H9 (cell line): ENCODE results near the gene GJB6. TPM values are rescaled to one million over a fixed set of nuclear protein-coding genes. Genes with fewer than 3 reads are reported as not detected.

ENCODE experiments used
- DNase-seq: peaks from one replicate; pipeline ENCODE4 v3.0.0-alpha.2; 2017
- H2AFZ ChIP-seq: one replicate; pipeline ENCODE4 v1.6.1; 2013; ENCODE audit warnings: mild to moderate bottlenecking, low read length, control low read depth, moderate library complexity
- H2AK5ac ChIP-seq: 2 replicates; pipeline ENCODE4 v1.6.1; 2013; ENCODE audit warnings: low read length, control low read depth, mixed read lengths; ENCODE audit not compliant: insufficient read length
- H2BK120ac ChIP-seq: one replicate; pipeline ENCODE4 v1.6.1; 2013; ENCODE audit warnings: low read depth, mild to moderate bottlenecking, low read length, control low read depth, inconsistent platforms; ENCODE audit not compliant: poor library complexity, severe bottlenecking
- H2BK12ac ChIP-seq: 2 replicates; pipeline ENCODE4 v1.6.1; 2013; ENCODE audit warnings: low read length, control low read depth, mixed read lengths, low read depth; ENCODE audit not compliant: insufficient read length
- H2BK15ac ChIP-seq: 2 replicates; pipeline ENCODE4 v1.6.1; 2013; ENCODE audit warnings: low read depth, low read length, control low read depth
- H2BK20ac ChIP-seq: one replicate; pipeline ENCODE4 v1.6.1; 2013; ENCODE audit warnings: low read depth, mild to moderate bottlenecking, low read length, control low read depth, inconsistent platforms; ENCODE audit not compliant: poor library complexity, severe bottlenecking
- H2BK5ac ChIP-seq: 2 replicates; pipeline ENCODE4 v1.6.1; 2013; ENCODE audit warnings: low read length, control low read depth, mixed read lengths; ENCODE audit not compliant: insufficient read length
- H3K14ac ChIP-seq: 2 replicates; pipeline ENCODE4 v1.6.1; 2013; ENCODE audit warnings: low read length, control low read depth; ENCODE audit not compliant: insufficient read depth
- H3K18ac ChIP-seq: 2 replicates; pipeline ENCODE4 v1.6.1; 2013; ENCODE audit warnings: low read depth, mild to moderate bottlenecking, mixed read lengths, low read length, control low read depth; ENCODE audit not compliant: insufficient read length
- H3K23ac ChIP-seq: 2 replicates; pipeline ENCODE4 v1.6.1; 2013; ENCODE audit warnings: low read length, control low read depth, mixed read lengths, low read depth; ENCODE audit not compliant: insufficient read length
- H3K23me2 ChIP-seq: 2 replicates; pipeline ENCODE4 v1.6.1; 2013; ENCODE audit warnings: low read depth, mild to moderate bottlenecking, mixed read lengths, low read length, control low read depth; ENCODE audit not compliant: insufficient read length, poor library complexity, severe bottlenecking
- H3K27ac ChIP-seq: 2 replicates; pipeline ENCODE4 v1.5.1; 2013; ENCODE audit warnings: low read length, control low read depth, mixed read lengths, low read depth; ENCODE audit not compliant: insufficient read length
- H3K27me3 ChIP-seq: 2 replicates; pipeline ENCODE4 v1.6.1; 2013; ENCODE audit warnings: low read length, control low read depth, inconsistent platforms; ENCODE audit not compliant: insufficient read depth
- H3K4ac ChIP-seq: 2 replicates; pipeline ENCODE4 v1.6.1; 2013; ENCODE audit warnings: low read depth, mild to moderate bottlenecking, control low read depth, inconsistent platforms, low read length, moderate library complexity
- H3K4me1 ChIP-seq: 2 replicates; pipeline ENCODE4 v1.6.1; 2013; ENCODE audit warnings: low read length, control low read depth, inconsistent platforms; ENCODE audit not compliant: insufficient read depth
- H3K4me2 ChIP-seq: 2 replicates; pipeline ENCODE4 v1.6.1; 2013; ENCODE audit warnings: low read length, control low read depth, mixed read lengths; ENCODE audit not compliant: insufficient read length, insufficient read depth
- H3K56ac ChIP-seq: 2 replicates; pipeline ENCODE4 v1.6.1; 2013; ENCODE audit warnings: low read depth, mild to moderate bottlenecking, mixed read lengths, low read length, control low read depth; ENCODE audit not compliant: insufficient read length
- H3K79me1 ChIP-seq: 2 replicates; pipeline ENCODE4 v1.6.1; 2013; ENCODE audit warnings: low read depth, mild to moderate bottlenecking, moderate library complexity, low read length, control low read depth, inconsistent platforms; ENCODE audit not compliant: insufficient read depth, poor library complexity, severe bottlenecking
- H3K79me2 ChIP-seq: 2 replicates; pipeline ENCODE4 v1.6.1; 2013; ENCODE audit warnings: low read length, control low read depth, inconsistent platforms; ENCODE audit not compliant: insufficient read depth
- H3K9ac ChIP-seq: 2 replicates; pipeline ENCODE4 v1.6.1; 2013; ENCODE audit warnings: low read length, control low read depth, mixed read lengths; ENCODE audit not compliant: insufficient read length; ENCODE audit errors: extremely low read depth
- H3K9me3 ChIP-seq: one replicate; pipeline ENCODE4 v1.6.1; 2013; ENCODE audit warnings: low read depth, low read length, inconsistent platforms; ENCODE audit not compliant: control insufficient read depth
- H3T11ph ChIP-seq: one replicate; pipeline ENCODE4 v1.6.1; 2013; ENCODE audit warnings: mild to moderate bottlenecking, low read length, control low read depth, inconsistent platforms
- H4K20me1 ChIP-seq: one replicate; pipeline ENCODE4 v1.6.1; 2013; ENCODE audit not compliant: control insufficient read depth, insufficient read length, insufficient read depth
- H4K5ac ChIP-seq: 2 replicates; pipeline ENCODE4 v1.6.1; 2013; ENCODE audit warnings: low read depth, mild to moderate bottlenecking, mixed read lengths, low read length, control low read depth; ENCODE audit not compliant: insufficient read length
- H4K8ac ChIP-seq: replicated peaks from 2 replicates; pipeline ENCODE4 v1.6.1; 2013; ENCODE audit warnings: low read length, control low read depth, mixed read lengths, low read depth; ENCODE audit not compliant: insufficient read length
- H4K91ac ChIP-seq: 2 replicates; pipeline ENCODE4 v1.6.1; 2013; ENCODE audit warnings: low read depth, mild to moderate bottlenecking, moderate library complexity, mixed read lengths, low read length, control low read depth; ENCODE audit not compliant: insufficient read length
- H3K27ac Mint-ChIP-seq, 3 experiments: 2 replicates in 2 of 3; 3 replicates in 1 of 3; pipeline ENCODE4 v1.8.0; 2020 to 2021; ENCODE audit warnings: mixed read lengths in 3 of 3, mild to moderate bottlenecking in 1 of 3, moderate library complexity in 1 of 3
- H3K27me3 Mint-ChIP-seq: 2 replicates; pipeline ENCODE4 v1.8.0; 2021; ENCODE audit warnings: low read depth, mild to moderate bottlenecking, moderate library complexity, mixed read lengths
- H3K36me3 Mint-ChIP-seq, 3 experiments: 2 replicates in 2 of 3; 3 replicates in 1 of 3; pipeline ENCODE4 v1.8.0; 2020 to 2021; ENCODE audit warnings: low read depth in 3 of 3, mixed read lengths in 3 of 3; ENCODE audit not compliant: insufficient read depth in 1 of 3
- H3K4me1 Mint-ChIP-seq, 2 experiments: 2 replicates each; pipeline ENCODE4 v1.8.0; 2020; ENCODE audit warnings: mixed read lengths in 2 of 2
- H3K4me3 Mint-ChIP-seq, 2 experiments: 2 replicates in 1 of 2; 3 replicates in 1 of 2; pipeline ENCODE4 v1.8.0; 2020 to 2021; ENCODE audit warnings: mild to moderate bottlenecking in 2 of 2, mixed read lengths in 2 of 2, moderate library complexity in 1 of 2
- H3K9me3 Mint-ChIP-seq, 2 experiments: 2 replicates in 1 of 2; 3 replicates in 1 of 2; pipeline ENCODE4 v1.8.0; 2020; ENCODE audit warnings: mild to moderate bottlenecking in 2 of 2, mixed read lengths in 2 of 2, moderate library complexity in 1 of 2
- CTCF ChIP-seq: fragments of 200-600 bp; sonication (generic); conservative IDR thresholded peaks from 3 replicates; pipeline ENCODE4 v1.8.0; 2021; ENCODE audit warnings: antibody characterized with exemption, mild to moderate bottlenecking
- WGBS: extraction: QIAGEN DNeasy Blood & Tissue Kit; methylation state at CpG from one replicate; pipeline ENCODE4 v1.1.7; 2013; ENCODE audit warnings: missing lambda C conversion rate, low lambda C conversion rate, mixed read lengths; ENCODE audit not compliant: insufficient read length; ENCODE audit errors: extremely low coverage; 5-methylcytosine and 5-hydroxymethylcytosine counted together
- total RNA-seq: library from RNA; stranded (reverse); gene quantifications from 2 replicates; pipeline ENCODE4 v1.2.1, GENCODE V29; 2021

GJB6 gene
- total RNA-seq, 1 experiment from 2014 or later, result not detected

DNA sequence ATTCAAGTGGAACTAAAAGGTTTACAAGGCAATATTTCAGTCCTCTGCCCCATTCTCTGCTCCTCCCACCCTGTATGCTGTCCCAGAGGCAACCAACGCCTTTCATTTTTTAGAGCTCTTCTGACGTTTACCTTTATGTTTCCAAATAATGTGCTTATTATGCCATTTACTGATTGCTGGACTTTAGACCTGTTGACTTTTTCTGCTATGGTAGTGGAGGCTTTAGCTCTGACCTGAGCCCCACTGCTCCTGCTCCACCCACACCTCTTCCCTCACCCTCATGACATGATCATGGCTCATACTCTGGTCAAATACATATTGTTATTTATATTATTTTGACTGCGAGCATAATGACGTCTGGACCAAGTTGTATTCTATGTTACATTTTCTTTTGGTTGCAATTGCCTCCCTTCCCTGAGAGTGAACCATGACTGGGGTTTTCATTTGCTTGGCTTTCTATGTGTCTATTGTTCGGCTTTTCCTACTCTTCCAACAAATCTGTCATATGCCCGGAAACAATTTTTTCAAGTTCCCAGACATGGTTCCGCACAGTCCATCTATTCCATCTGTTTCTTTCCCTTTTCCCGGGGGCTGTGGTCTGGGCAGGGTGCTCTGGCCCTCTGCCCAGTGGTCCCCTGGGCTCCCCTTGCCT, 31.4 kb upstream of the GJB6 start:
- no peaks in the 10 kb centered on the region; a peak in 1 of 5 replicates for H3K9me3 Mint-ChIP-seq
- Histone ChIP-seq H3K56ac (no peak overlapping the region), H4K5ac (no peak overlapping the region), H2BK5ac (no peak overlapping the region), H2AK5ac (no peak overlapping the region), H3K4ac (no peak overlapping the region), H3K79me2 (no peaks in the 10 kb centered on the region), H3K23ac (no peak overlapping the region), H2BK20ac (no peak overlapping the region), H3T11ph (no peak overlapping the region), H3K18ac (no peak overlapping the region), H2AFZ (no peak overlapping the region), H3K79me1 (no peaks in the 10 kb centered on the region), H3K27me3 (no peaks in the 10 kb centered on the region), H4K91ac (no peak overlapping the region), H2BK12ac (no peak overlapping the region), H3K27ac (no peak overlapping the region), H4K8ac (no peak overlapping the region), H3K4me1 (no peaks in the 10 kb centered on the region), H3K23me2 (no peaks in the 10 kb centered on the region), H3K14ac (no peak overlapping the region), H3K4me2 (no peak overlapping the region), H3K9me3 (no peaks in the 10 kb centered on the region), H4K20me1 (no peaks in the 10 kb centered on the region), H3K9ac (no peak overlapping the region), H2BK120ac (no peak overlapping the region), H2BK15ac (no peak overlapping the region)
- H3K27me3 Mint-ChIP-seq, result peaks cover 8% of the 10 kb centered on the region; the same call in 1 of the 2 replicates
- H3K27ac Mint-ChIP-seq, result no peak overlapping the region
- no peaks in the 10 kb centered on the region for H3K36me3 Mint-ChIP-seq
- TF ChIP-seq CTCF, result no peak
- no peaks in the 10 kb centered on the region for H3K4me1 Mint-ChIP-seq
- H3K4me3 Mint-ChIP-seq, result no peak overlapping the region
- no CpG with 5 or more reads among the region's 8 CpGs for WGBS
- DNase-seq, result no peak
